CD4-positive, alpha-beta T cell treated with Interferon gamma for 1 hour (primary cell): ENCODE results near the gene DENND4A.

Experiments used
- DNase-seq: peaks from one replicate; pipeline ENCODE4 v3.0.0-alpha.2; 2020

DENND4A gene

GRCh38 chr15:65792138-65792987 lies at the start of gene DENND4A:
Gene DENND4A, minus strand, starts transcription at chr15:65792293. Its CDS starts 35,843 bp downstream, at chr15:65756450.
- DNase-seq, result peak; percentile 99

GRCh38 chr15:65841121-65841930 lies 49.2 kb upstream of the DENND4A start:
- DNase-seq, result no peak

- DNase-seq, result no peak
Observed at GRCh38 chr15:65839985-65840384, 47.9 kb upstream of the DENND4A start.

GRCh38 chr15:65839354-65839901 lies 47.3 kb upstream of the DENND4A start:
- DNase-seq, result no peak

GRCh38 chr15:65837301-65838294 lies 45.5 kb upstream of the DENND4A start:
- DNase-seq, result no peak

- no peak for DNase-seq
Observed at GRCh38 chr15:65836665-65837064, 44.6 kb upstream of the DENND4A start.

GRCh38 chr15:65835447-65835846 lies 43.4 kb upstream of the DENND4A start:
- no peak for DNase-seq

GRCh38 chr15:65834603-65835282 lies 42.6 kb upstream of the DENND4A start:
- DNase-seq, result no peak

- DNase-seq, result no peak
Observed at GRCh38 chr15:65833501-65834205, 41.6 kb upstream of the DENND4A start.

GRCh38 chr15:65832549-65833364 lies 40.7 kb upstream of the DENND4A start:
- DNase-seq, result peak; percentile 54

- no peak for DNase-seq
Observed at GRCh38 chr15:65829130-65829764, 37.2 kb upstream of the DENND4A start.

- peak; percentile 27 for DNase-seq
Observed at GRCh38 chr15:65828585-65828984, 36.5 kb upstream of the DENND4A start.

- DNase-seq, result peak; percentile 21
Observed at GRCh38 chr15:65827065-65827464, 35.0 kb upstream of the DENND4A start.

GRCh38 chr15:65824941-65825544 lies 33.0 kb upstream of the DENND4A start:
- DNase-seq, result no peak

GRCh38 chr15:65824031-65824743 lies 32.1 kb upstream of the DENND4A start:
- no peak for DNase-seq

GRCh38 chr15:65822316-65822715 lies 30.2 kb upstream of the DENND4A start:
- DNase-seq, result no peak

GRCh38 chr15:65821070-65821469 lies 29.0 kb upstream of the DENND4A start:
- no peak for DNase-seq

- no peak for DNase-seq
Observed at GRCh38 chr15:65819563-65819960, 27.5 kb upstream of the DENND4A start.
